ENCODE measurements around the gene RPLP1. TPM values are rescaled to one million over a fixed set of nuclear protein-coding genes. Genes with fewer than 3 reads are reported as not detected.
A peak's percentile ranks its signal among the peaks of the same experiment; 100 is the strongest.

The RPLP1 gene
- total and polyA plus RNA-seq, 9 of the 15 experiments (the other 6 are each of a cell fraction or from before 2014, with no cell fraction given): 76.3 to 3,053 (median 847) TPM

- TF ChIP-seq ID3 (CRISPR knock-in tag; IDR thresholded peaks at IDR 0.05) (no peak), ID3 (tag; IDR thresholded peaks at IDR 0.05) (0 out of 2 replicates have a peak, but pooled peaks have one; percentile 28), ETV5 (CRISPR knock-in tag; IDR thresholded peaks at IDR 0.05; ENCODE audit: low read depth) (no peak), SMARCC2 (IDR thresholded peaks at IDR 0.05; ENCODE audit: low read depth) (0 out of 2 replicates have a peak, but pooled peaks have one; percentile 15), MBD1 (CRISPR knock-in tag; IDR thresholded peaks at IDR 0.05) (no peak), PPARD (CRISPR knock-in tag; IDR thresholded peaks at IDR 0.05) (no peak), PREB (CRISPR knock-in tag; IDR thresholded peaks at IDR 0.05) (peak; percentile 2; the same call in 1 of the 2 replicates), CBX5 (IDR thresholded peaks at IDR 0.05; ENCODE audit: borderline replicate concordance, low read depth) (no peak), ZBTB11 (CRISPR knock-in tag; IDR thresholded peaks at IDR 0.05) (no peak), NONO (IDR thresholded peaks at IDR 0.05; ENCODE audit: low read depth in 2 of 2, low read length in 1 of 2) (no peak), CREBBP (IDR thresholded peaks at IDR 0.05; ENCODE audit: low read depth, low read length) (no peak), HNRNPH1 (optimal IDR thresholded peaks at IDR 0.05; ENCODE audit: low read depth, low read length) (no peak), XRCC4 (IDR thresholded peaks at IDR 0.05; ENCODE audit: extremely low read depth, insufficient read depth, insufficient read length) (no peak), MAFK (IDR thresholded peaks at IDR 0.05; ENCODE audit: low read length) (no peak), CTCF (IDR thresholded peaks at IDR 0.05 in 2 of 3, conservative IDR thresholded peaks at IDR 0.05 in 1 of 3; ENCODE audit: insufficient read depth in 2 of 3, low read depth in 1 of 3, low read length in 3 of 3) (no peak), ZNF512 (tag; IDR thresholded peaks at IDR 0.05) (peak; percentile 65)
Observed at GRCh38 chr15:69463182-69463756, 10.7 kb downstream of the RPLP1 start (continued).

Measured in K562 (cell line).